NCI-H69 (cell line): ENCODE data around the gene PAFAH1B2.

ENCODE experiments used
- DNase-seq: peaks from one replicate; lab custom pipeline; 2025; lab: John Stamatoyannopoulos, UW

Gene PAFAH1B2

GRCh38 chr11:117220999-117221774, 77.1 kb downstream of the PAFAH1B2 start:
- DNase-seq, result no peak

- peak; percentile 97 for DNase-seq
Observed at GRCh38 chr11:117221775-117222517, 77.9 kb downstream of the PAFAH1B2 start.

DNA sequence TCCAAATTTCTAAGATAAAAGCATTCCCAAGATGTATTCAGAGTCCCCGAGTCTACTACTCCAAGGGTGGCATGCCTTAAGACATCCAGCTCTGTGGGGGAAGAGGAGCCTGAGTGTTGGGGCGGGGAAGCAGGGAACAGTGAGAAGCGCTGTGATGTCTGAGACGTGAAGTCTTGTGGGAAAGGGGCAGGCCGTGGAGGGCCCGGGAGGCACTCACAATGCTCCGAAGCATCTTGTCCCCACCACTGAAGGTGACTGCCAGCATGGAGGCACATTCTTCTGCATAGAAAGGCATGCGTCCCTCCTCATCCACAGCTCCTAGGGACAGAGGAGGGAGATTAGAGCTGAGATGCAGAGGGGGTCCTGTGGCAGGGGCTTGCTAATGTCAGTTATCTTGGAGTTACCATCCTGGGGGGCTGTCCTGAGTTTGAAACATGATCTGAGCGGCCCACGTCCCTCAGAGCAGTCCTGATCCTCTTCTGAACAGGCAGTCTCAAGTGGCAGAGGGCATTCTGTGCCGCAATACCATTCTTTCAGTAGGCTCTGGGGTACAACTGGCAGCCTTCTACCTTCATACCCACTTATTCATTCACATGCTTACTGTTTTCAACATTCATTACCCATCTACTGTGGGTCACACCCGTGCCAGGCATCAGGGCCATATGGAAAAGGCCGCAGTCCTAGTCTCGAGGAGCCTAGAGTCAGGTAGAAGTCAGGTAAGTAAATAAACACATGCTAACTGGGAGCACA, 79.1 kb downstream of the PAFAH1B2 start:
- DNase-seq, result no peak

- DNase-seq, result no peak
Observed at GRCh38 chr11:117223741-117224689, 79.9 kb downstream of the PAFAH1B2 start.

GRCh38 chr11:117225553-117226170, 81.6 kb downstream of the PAFAH1B2 start:
- DNase-seq, result no peak
